IPS-NIHi11 (cell line): ENCODE results near the gene VPS39.

Experiments
- DNase-seq: peaks from one replicate; pipeline ENCODE4 v3.0.0; 2012; ENCODE audit warnings: mixed read lengths, low spot score

Gene VPS39

DNA sequence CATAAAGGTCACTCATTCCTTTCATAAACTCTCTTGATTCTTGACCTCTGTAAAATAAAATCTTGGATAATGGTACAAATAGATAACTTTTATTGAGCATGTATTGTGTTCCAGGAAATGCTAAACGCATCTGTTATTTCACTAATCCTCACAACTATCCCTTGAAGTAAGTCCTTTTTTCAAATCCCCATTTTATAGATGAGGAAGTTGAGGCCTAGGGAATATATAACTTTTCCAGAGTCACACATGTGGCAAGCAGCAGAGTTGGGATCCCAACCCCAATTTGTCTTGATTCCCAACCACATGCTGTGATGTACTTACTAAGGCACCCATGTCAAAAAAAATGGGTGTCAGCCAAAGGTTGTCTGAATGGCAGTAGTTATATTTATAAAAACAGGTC lies 6.3 kb downstream of the VPS39 start:
- no peak for DNase-seq

DNA sequence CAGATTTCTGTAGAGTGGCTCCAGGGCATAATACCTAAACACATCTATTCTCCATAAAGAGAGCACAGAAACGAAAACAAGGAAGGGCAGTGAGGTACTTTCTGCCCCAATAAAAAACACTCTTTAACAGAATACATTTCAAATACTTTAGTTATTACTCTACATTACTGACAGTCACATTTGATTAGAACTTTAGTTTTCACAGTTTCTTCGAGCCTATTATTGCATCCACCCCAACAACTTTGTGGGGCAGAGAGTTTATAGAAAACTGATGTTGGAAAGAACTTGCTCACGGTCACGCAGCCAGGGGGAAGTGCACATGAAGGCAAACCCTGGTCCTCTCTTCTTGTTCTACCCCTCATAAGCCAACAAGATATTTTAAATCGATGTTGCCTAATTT lies 9.0 kb downstream of the VPS39 start:
- no peak for DNase-seq

DNA sequence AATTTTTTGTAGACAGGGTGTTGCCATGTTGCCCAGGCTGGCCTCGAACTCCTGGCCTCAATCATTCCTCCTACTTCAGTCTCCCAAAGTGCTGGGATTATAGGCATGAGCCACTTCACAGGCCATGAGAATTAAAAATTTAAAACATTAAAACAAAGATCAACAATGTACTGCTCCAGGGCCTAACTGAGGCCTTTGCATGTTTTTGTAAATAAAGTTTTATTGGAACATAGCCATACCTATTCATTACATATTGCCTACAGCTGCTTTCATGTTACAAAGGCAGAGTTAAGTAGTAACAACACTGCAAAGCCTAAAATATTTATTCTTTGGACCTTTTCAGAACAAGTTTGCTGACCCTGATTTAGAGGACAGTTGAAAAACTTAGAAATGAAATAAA lies 9.6 kb downstream of the VPS39 start:
- no peak for DNase-seq

DNA sequence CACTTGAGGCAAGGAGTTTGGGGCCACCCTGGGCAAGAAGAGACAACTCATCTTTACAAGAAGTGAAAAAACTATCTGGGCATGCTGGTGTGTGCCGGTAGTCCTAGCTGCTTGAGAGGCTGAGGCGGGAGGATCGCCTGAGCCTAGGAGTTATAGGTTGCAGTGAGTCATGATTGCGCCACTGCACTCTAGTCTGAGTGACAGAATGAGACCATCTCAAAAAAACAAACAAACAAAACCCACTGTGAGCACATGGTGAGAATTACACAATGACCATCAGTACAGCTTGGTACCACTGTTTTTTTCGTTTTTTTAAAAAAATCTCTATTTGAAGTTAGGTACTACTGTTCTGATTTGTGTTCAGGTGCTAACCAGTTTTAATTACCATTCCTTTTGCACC lies 13.6 kb downstream of the VPS39 start:
- no peak for DNase-seq

DNA sequence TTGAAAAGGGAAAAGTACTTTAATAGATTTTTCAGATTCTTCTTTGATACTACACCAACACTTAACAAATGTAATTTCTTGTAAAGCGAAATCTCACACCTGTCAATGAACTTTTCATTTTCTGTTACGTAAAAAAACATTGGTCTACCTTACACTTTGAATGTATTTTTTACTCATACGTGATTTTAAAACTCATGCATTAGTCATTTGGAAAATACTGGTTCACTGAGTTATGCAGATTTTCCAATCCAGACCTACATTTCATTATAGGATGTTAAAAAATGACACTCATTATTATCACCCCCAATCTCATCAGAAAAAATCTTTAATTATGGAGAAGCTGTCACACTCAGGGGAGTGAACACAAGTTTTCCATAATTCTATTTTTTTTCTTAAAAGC lies 14.7 kb downstream of the VPS39 start:
- no peak for DNase-seq

DNA sequence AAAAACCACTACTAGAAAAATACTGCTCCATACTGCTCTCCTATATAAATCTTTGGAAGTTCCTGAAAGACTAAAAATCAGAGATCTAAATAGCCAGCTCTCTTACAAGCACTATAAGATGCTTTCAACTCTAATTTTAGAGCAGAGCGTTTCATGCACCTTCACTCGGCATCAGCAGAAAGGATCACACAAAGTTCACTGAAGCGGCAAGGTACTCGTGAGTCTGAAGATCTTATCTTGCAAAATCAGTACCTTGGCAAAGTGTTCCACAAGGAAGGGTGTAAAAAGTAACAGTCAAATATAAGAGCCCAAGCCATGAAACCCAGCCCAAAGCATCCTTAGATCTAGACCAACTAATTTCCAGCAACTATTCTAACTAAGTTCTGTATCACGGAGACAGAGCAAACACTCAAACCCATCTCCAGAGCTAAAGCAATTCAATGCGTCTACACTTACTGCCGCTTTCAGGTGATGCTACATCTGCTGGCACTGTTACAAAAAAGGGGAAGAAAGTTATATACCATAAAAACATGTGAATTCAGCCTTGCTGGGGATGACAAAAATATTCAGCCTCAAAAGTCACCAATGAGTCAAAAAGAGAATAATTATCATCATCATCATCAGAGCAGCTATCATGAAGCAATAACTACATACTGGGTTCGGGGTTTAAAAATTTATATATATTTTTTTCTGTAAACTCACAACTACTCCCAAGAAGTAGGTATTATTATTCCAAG lies 16.3 kb downstream of the VPS39 start:
- no peak for DNase-seq

DNA sequence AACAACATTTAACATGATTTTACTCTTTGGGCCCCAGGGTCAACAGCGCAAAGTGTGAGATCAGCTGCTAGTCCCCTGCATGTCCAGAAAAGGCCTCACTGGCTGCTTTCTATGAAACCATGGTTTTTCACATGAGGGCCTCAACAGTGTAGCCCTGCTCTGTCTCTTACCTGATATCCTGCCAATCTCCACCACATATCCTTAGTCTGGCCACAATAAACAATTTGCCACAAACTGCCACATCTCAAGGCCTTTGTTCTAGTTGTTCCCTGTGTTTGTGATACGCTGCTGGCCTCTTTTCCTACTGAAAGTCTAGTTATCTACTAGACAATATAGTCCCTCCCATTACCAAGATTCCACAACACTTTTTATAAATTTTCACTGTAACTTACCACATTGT lies 17.7 kb downstream of the VPS39 start:
- no peak for DNase-seq

DNA sequence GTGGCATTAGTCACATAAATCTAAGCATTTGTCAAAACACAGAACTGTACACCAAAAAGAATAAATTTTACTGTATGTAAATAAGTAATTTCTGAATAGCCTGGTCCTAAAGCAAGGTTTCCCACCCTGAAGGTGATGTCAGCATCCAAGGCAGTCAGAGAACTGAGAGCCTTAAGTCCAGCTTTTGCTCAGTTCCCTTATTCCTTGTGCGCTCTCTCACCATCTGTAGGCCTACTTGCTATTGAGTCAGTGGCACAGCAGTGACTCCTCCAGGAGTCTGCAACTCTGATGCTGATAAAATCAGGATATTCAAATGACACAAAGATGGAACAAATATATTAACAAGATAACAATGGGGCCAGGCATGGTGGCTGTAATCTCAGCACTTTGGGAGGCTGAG lies 22.3 kb downstream of the VPS39 start:
- DNase-seq = no peak

DNA sequence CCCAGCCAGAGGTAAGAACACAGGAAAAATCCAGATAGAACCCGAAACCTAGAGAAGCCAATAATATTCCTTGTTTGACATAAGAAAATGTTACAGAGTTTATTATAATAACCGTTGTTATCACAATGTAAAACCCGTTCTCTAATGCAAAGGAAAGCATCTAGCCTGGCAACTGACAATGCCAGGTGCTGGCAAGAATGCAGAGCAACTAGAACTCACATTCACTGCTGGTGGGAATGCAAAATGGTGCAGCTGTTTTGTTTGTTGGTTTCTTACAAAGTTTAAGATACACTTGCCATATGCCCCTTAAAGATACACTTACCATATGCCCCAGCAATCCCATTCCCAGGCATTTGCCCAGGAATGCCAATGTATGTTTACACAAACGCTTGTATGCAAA lies 23.4 kb downstream of the VPS39 start:
- no peak for DNase-seq

DNA sequence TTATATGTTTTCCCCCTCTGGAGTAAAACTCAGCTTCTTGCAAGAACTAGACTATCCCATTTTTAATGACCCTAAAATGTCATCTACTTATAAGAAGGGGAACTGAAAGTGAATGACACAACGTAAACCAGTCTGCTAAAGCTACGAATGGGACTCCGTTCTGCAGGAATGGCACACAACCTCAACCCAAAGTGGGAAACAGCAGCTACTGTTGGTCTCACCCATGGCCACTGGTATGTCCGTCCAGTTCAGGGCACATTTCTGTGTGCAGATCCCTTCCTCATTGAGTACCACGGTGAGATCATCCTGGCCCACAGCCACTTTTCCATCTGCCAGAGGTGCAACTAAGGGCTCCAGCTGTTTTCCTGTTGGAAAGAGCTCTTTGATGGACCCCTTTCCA lies 23.8 kb downstream of the VPS39 start:
- DNase-seq = no peak

DNA sequence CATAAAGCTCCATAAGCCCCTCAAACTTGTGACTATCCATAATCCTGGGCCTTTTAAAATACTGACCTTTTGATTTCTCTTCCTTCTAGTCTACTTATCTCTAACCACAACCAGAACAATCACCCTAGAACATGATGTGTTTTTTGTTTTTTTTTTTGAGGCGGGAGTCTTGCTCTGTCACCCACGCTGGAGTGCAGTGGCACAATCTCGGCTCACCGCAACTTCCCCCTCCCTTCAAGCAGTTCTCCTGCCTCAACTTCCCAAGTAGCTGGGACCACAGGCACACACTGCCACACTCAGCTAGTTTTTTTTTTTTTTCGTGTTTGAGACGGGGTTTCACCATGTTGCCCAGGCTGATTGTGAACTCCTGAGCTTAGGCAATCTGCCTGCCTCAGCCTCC lies 25.1 kb downstream of the VPS39 start:
- no peak for DNase-seq

DNA sequence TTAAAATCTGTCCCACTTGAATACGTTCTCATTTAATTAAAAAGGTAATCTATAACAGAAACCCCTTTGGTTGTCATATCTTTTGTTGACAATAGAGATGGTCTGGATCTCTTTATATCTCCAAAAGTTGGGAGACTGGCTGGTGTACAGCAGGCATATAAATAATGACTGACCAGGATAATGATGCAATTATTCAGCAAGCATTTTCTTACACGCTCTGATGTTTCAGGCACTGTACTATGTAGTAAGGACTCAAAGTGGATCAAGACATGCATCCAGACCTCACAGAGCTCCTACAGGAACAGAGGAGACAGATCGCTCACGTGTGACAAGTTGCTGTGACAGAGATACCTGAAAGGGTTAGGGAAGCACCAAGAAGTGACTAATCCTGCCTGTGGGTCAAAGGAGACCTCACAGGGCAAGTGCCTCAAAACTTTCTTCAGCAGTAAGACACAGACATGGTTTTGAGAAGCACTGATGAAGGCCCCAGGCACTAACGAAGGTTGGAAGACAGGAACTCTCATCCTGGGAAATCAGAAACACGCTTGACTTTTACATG lies 25.7 kb downstream of the VPS39 start:
- no peak for DNase-seq

DNA sequence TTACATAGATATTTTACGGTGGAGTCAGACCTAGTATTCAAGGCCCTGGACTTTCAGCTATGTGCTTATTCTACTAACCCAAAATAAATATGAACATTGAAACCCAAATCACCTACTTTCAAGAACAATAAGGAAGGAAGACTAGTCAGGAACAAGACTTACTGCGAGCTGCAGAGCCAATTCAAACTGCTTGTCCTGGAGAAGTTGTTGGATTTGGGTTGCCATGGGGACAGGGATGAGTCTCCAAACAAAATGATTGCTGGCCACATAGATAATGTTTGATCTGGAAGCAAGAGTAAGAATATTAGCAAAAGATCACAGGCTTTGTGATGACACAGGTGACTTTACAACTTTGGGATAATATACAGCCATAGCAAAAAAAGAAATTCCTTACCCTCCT lies 30.0 kb downstream of the VPS39 start:
- no peak for DNase-seq

DNA sequence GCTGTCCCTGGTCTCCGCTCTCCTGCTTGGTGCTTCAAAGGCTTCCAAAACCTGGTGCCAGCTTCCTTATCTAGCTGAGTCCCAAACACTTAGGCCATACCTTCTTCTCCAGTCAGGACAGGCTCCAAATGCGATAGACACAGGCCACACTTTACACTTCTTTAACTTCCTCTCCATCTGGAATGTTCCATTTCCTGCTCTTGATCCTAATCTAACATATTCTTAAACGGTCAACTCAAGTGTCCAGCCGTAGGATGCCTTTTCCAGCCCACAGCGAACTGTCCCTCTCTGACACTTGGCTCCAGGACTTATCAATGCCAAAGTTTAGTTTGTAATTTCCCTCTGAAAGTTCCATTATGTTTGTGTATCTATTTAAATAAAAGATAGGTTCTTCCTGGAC lies 32.4 kb downstream of the VPS39 start:
- no peak for DNase-seq

DNA sequence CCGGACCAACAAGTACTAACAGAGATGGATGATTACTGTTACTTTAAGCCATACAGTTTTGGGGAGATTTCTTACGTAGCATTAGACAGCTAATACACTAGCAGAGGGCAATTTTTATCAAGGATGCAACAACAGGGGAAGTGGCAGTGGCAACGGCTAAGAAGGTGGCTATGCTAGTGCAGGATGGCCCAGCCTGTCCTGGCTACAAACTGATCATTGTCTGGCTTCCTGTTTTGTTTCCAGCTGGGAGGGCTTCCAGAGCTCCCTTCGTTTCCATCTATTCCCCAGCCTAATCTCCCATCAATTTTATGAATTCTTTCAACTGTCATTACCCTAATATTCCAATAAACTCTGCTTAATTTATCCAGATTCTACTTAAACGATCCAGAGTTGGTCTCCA lies 35.6 kb downstream of the VPS39 start:
- DNase-seq = no peak

DNA sequence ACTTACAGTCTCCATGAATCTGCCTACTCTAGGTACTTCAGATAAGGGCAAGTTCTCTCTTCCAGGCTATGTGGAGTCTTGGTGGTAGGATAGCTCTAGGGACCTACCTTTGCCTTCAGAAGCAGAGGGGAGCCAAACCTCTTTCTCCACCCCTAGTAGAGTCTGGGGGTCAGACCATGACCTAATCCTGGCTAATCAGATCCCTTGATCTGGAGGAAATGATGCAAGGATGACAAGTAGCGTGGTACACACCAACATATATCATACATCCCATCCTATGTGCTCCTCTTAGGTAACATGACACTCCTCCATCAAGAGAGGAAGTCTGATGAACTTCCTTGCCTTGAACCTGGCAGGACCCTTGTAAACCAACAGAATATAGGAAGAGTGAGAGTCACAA lies 36.3 kb downstream of the VPS39 start:
- DNase-seq = no peak

DNA sequence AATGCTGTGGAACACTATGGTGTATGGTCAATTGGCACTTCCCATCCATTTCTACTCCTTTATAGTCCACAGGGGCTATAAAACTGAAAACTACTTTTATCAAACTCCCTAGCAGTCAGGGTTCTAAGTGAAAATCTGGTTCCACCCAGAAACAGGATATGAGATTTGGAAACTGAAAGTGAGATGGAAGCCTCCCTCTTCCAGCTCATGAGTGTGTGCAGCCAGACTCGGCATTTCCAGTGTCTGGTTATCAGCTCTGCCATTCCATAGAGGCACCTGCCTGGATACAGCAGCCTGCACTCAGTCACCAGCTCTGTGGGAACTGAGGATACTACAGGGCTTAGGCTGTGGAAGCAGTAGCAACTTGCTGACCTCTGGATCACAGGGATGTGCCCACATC lies 37.0 kb downstream of the VPS39 start:
- no peak for DNase-seq

DNA sequence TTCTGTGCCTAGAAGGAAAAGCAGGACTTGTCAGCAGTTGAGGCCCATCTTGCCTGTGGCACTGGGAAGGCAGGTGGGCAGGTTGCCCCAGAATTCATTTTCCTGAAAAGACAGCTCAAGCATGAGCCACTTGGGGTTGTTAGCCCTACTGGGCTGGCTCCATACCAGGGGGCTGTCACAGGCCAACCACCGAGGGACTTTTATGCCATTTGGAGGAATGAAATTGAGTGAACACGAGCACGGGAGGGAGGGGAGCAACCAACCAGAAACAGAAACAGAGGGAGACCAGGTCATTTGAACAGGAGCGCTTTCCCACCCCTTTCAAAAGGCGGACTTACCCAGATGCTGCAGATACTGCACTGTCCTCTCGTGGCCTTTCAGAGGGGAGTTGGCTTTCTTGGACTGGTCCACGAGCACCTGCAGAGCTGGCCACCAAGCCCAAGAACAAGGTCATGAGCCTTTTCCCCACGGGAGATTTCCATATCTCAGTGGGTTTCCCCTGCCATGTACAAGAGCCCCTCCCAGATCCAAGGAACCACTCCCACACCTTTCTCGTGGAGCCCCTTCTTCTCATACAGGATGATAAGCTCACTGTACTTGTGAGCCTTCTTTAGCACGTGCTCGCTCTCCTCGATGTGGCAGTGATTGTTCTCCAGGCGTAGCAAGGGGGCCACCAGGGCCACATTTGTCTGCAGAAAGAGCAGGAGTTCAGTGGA lies 41.7 kb downstream of the VPS39 start:
- no peak for DNase-seq

DNA sequence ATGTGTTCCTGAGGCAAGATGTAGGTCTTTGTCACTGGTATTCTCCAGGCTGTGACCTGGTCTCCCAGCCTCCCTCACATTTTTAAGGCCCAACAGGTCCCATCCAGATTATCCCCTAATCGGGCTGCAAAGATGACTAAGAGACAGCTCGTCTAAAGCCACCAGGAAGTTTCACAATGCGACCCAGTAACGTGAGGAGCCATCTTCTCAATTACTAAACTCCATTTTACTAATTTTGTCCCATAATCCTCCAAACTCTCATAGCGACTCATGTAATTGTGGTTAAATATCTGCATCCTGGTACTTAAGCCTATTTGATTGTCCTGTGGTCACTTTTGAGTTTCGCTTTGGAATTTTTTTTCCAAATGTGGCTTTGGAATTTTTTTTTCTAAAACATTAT lies 43.0 kb downstream of the VPS39 start:
- DNase-seq = no peak

DNA sequence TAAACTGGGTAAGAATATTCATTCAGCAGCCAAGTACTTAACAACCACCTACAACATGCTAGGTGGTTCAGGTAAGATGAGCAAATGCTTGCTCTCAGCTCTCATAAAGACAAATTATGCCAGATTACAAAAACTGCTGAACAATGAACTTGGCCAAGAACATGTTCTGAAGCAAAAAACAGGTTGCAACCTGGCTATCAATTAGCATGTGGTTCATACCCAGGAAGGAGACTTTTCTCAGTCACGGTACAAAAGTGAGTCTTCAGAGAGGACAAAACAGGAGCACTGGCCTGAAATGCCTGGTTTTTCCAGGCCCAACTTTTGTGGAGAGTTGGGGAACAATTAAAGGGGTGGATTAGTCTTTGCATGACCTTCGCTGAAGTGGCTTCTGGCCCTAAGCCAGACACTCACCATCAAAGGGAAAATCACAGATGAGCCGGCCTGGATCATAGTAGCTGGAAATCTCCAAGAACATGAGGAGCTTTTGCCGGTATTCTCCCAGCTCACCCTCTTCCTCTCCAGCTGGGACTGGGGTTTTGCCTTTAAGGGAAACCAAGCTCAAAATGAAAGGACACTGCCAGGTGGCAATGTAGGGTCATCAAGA lies 44.1 kb downstream of the VPS39 start:
- DNase-seq = no peak

DNA sequence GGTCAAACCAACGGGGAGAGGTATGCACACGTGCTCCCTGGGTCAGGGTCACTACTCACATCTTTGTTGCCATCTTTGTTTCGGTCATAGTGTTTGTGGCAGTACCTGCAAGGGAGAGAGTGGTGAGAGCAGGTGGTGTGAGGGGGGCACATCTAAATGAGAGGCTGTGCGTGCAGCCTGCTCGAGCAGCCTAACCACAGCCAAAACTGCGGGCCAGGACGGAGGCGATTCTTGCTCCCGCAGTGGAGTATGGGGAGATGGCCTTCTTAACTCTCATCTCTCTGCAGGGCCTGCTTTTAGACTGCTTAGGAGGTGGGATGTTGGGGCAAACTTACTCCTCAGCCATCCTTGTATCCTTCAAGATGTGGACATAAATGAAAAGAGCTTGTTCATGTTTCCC lies 44.8 kb downstream of the VPS39 start:
- no peak for DNase-seq

DNA sequence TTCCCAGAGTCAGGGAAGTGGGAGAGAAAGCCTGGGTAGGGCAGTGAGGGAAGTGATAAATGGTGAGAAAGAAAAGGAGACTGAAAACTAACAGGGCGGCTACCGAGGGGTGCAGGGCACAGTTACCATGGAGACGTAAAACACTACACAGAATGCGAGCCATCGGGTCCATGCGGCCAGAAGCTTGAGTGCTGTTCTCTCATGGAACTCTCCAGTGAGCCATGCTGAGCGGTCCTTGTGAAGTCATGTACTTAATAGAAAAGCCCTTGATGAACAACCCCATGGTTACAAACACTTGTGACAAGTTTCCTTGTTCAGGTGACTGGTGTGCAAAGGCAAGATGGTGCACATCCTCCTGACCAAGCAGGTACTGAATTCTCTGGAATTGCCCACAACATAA lies 48.0 kb downstream of the VPS39 start:
- no peak for DNase-seq

DNA sequence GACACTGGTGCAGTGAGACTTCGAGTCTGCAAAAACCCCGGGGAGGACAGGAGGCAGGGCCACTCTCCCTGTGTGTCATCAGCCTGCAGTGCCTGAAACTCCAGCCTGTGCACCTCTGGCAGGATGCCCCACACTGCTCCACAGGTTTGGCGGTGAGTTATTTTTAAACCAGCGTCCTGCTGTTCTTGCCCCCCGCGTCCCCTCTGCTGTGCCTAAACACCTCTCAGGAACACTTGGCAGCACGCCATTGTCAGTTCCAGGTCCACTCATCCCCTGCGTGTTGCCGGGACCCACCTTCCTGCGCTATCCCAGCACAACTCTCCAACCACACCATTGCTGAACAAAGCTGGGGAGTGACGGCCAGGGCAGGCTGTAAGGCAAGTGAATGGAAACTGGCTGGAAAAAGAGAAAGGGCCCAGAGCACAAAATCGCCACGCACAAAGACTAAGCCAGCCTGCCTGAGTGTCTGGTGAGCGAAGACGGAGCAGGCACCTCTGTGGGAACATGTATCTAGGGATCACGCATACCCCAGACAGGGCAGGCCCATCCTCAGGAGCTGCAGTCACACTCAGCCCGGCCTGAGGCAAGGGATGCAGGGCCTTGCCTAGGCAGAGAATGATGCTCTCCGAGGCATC lies 48.6 kb downstream of the VPS39 start:
- DNase-seq = no peak
